ENCODE measurements around the gene BBS7. TPM values are rescaled to one million over a fixed set of nuclear protein-coding genes. Genes with fewer than 3 reads are reported as not detected.

BBS7 gene
- total RNA-seq, result 10 to 100 TPM; 13.6 to 14.0 TPM

DNA sequence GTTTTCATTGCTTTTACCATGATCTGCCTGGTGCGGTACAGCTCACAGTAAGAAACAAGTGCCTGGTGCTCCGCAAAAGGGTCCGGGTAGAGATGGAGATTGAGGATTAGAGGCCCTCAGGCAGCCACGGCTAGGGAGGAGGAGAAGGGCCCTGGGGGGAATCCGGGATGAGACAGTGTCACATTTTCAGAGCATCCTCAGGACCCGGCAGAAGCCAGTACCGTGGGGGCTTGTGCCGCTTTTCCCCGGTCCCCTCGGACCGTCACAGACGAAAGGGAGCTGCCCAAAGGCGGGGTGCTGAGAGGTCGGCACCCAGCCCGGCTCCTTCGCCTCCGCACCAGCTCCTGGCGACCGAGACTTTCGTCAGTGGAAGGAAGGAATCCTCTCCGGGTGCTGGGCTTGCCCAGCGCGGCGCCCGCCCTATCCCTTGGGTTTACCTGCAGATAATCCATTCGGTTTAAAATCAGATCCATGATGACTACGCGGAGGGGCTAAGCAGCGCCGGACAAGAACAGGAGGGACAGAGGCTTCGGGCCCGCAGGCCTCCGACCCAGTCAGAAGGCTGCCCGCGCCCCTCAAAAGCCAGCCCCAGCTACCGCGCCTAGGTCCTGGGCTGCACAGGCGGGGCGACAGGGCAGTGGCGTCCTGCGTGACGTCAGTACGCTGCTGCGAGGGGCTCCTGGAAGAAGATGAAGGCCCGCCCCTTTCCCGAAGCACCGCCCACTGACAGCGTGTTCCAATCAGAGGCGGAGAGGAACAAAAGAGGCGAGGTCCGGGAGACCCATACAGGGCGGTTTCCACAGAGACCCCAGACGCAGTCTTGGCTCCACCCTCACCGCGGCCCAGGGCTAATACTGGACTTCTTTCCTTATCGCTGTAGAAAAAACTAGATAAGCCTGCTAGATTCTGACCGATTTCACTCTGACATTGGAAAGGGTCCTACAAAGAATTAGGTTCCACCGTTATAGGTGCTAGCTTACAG, at the start of gene BBS7:
TSS of gene BBS7 (minus strand) at position 634 of the 982 bp plus-strand sequence. CDS start at position 473, 161 bp downstream.
- Mint-ChIP-seq H3K4me3 (peak within 1 kb of the TSS; percentile 86 to 98), H3K9me3 (peaks cover 0 to 2% of the 10 kb centered on the region in 2 donors), H3K27ac (peak within 1 kb of the TSS; percentile 74), H3K27me3 (ENCODE audit: low read depth) (peaks cover 15% of the 10 kb centered on the region), H3K36me3 (ENCODE audit: insufficient read depth in 2 of 2) (peaks cover 4 to 18% of the 10 kb centered on the region in 2 donors), H3K4me1 (ENCODE audit: low read depth) (peaks cover 25% of the 10 kb centered on the region)
- DNase-seq, result peak; percentile 96 to 98
- peak; percentile 98 to 99 for ATAC-seq (replicated peaks in 1 of 2)

GRCh38 chr4:121913667-121914066, 43.4 kb upstream of the BBS7 start:
- Mint-ChIP-seq H3K4me3 (no peak overlapping the region), H3K4me1 (ENCODE audit: low read depth) (peaks cover 5% of the 10 kb centered on the region), H3K27ac (peak overlapping the region; percentile 55), H3K27me3 (ENCODE audit: low read depth) (peaks cover 9% of the 10 kb centered on the region), H3K9me3 (no peaks in the 10 kb centered on the region), H3K36me3 (ENCODE audit: insufficient read depth in 2 of 2) (no peaks in the 10 kb centered on the region)
- DNase-seq (peak in 1 of 2 donors; percentile 3), ATAC-seq (replicated peaks in 1 of 2) (peak; percentile 66 to 87)

DNA sequence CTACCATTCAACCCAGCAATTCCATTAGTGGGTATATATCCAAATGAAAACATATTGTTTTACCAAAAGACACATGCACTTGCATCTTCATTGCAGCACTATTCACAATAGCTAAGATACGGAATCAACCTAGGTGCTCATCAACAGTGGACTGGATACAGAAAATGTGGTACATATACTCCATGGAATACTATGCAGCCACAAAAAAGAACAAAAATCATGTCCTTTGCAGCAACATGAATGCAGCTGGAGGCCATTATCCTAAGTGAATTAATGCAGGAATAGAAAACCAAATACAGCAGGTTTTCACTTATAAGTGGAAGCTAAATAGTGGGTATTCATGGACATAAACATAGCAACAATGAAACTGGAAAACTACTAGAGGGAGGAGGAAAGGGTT, 38.1 kb upstream of the BBS7 start:
- Mint-ChIP-seq H3K4me1 (ENCODE audit: low read depth) (no peaks in the 10 kb centered on the region), H3K4me3 (no peak overlapping the region), H3K27me3 (ENCODE audit: low read depth) (peaks cover 12% of the 10 kb centered on the region), H3K27ac (no peak overlapping the region), H3K9me3 (peaks cover 0 to 2% of the 10 kb centered on the region in 2 donors), H3K36me3 (ENCODE audit: insufficient read depth in 2 of 2) (no peaks in the 10 kb centered on the region)
- DNase-seq, result no peak
- no peak for ATAC-seq (replicated peaks in 1 of 2)

DNA sequence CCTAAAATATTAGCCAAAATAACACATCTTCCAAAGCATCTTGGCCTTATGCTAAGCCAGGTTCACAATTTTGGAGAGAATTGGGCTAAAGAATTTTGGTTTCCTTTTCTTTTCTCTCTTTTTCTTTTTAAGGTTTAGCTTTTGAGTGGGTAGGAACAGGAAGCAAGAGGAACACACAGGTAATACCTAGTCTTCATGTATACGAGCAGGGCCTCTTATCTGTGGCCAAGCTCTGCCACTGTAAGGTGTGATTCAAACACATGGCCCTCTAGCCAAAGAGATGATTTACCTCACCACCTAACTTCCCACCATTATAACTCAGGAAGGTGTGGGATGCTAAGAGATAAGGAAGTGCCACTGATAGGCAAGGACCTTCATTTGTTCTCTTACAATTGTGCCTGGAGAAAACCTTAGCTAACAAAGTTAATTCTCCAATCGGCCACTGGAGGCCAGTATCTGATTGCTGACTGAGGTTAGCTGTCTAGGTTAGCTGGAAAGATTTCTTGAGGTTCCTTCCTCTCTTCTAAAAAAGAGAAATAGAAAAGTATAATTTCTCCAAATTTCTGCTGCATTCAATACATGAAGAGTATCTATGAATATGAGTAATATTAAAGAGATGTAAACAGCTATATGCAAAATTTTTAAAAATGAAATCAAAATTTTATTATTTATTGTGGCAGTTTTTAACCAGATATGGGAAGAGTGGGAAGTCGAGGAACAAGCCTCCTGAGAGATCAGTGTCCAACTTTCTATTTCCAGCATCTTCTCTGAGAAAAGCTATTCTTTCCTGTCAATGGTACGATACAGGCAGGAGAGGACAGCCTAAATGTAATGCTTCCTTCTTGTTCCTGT, 30.1 kb upstream of the BBS7 start:
- no peaks in the 10 kb centered on the region for H3K4me1 Mint-ChIP-seq (ENCODE audit: low read depth)
- H3K4me3 Mint-ChIP-seq, result no peak overlapping the region
- DNase-seq (peak; percentile 52 to 58), ATAC-seq (replicated peaks in 1 of 2) (peak; percentile 77 to 84)
- no peaks in the 10 kb centered on the region for H3K36me3 Mint-ChIP-seq (ENCODE audit: insufficient read depth in 2 of 2)
- no peak overlapping the region for H3K27ac Mint-ChIP-seq
- H3K9me3 Mint-ChIP-seq, result no peaks in the 10 kb centered on the region
- peaks cover 7% of the 10 kb centered on the region for H3K27me3 Mint-ChIP-seq (ENCODE audit: low read depth)

GRCh38 chr4:121898150-121898549, 27.9 kb upstream of the BBS7 start:
- Mint-ChIP-seq H3K4me3 (peak overlapping the region in 1 of 2 donors; percentile 47), H3K4me1 (ENCODE audit: low read depth) (no peaks in the 10 kb centered on the region), H3K36me3 (ENCODE audit: insufficient read depth in 2 of 2) (no peaks in the 10 kb centered on the region), H3K27me3 (ENCODE audit: low read depth) (peaks cover 2% of the 10 kb centered on the region), H3K9me3 (no peaks in the 10 kb centered on the region), H3K27ac (no peak overlapping the region)
- ATAC-seq (replicated peaks in 1 of 2) (peak in 1 of 2 donors; percentile 39), DNase-seq (peak in 1 of 2 donors; percentile 4)

- no peak overlapping the region for H3K27ac Mint-ChIP-seq
- no peaks in the 10 kb centered on the region for H3K36me3 Mint-ChIP-seq (ENCODE audit: insufficient read depth in 2 of 2)
- H3K9me3 Mint-ChIP-seq, result peaks cover 0 to 1% of the 10 kb centered on the region in 2 donors
- peaks cover 31% of the 10 kb centered on the region for H3K27me3 Mint-ChIP-seq (ENCODE audit: low read depth)
- DNase-seq, result no peak
- H3K4me3 Mint-ChIP-seq, result no peak overlapping the region
- ATAC-seq (replicated peaks in 1 of 2), result no peak
- H3K4me1 Mint-ChIP-seq (ENCODE audit: low read depth), result no peaks in the 10 kb centered on the region
Observed at GRCh38 chr4:121888134-121888533, 17.9 kb upstream of the BBS7 start.

GRCh38 chr4:121885115-121885514, 14.8 kb upstream of the BBS7 start:
- Mint-ChIP-seq H3K9me3 (peaks cover 0 to 1% of the 10 kb centered on the region in 2 donors), H3K4me3 (no peak overlapping the region), H3K4me1 (ENCODE audit: low read depth) (no peaks in the 10 kb centered on the region), H3K27me3 (ENCODE audit: low read depth) (peaks cover 47% of the 10 kb centered on the region), H3K27ac (no peak overlapping the region), H3K36me3 (ENCODE audit: insufficient read depth in 2 of 2) (no peaks in the 10 kb centered on the region)
- DNase-seq (no peak), ATAC-seq (replicated peaks in 1 of 2) (no peak)

- Mint-ChIP-seq H3K4me1 (ENCODE audit: low read depth) (no peaks in the 10 kb centered on the region), H3K9me3 (no peaks in the 10 kb centered on the region), H3K27ac (no peak overlapping the region), H3K27me3 (ENCODE audit: low read depth) (peaks cover 40% of the 10 kb centered on the region), H3K36me3 (ENCODE audit: insufficient read depth in 2 of 2) (no peaks in the 10 kb centered on the region), H3K4me3 (no peak overlapping the region)
- DNase-seq, result no peak
- no peak for ATAC-seq (replicated peaks in 1 of 2)
Observed at GRCh38 chr4:121881158-121881557, 10.9 kb upstream of the BBS7 start.

DNA sequence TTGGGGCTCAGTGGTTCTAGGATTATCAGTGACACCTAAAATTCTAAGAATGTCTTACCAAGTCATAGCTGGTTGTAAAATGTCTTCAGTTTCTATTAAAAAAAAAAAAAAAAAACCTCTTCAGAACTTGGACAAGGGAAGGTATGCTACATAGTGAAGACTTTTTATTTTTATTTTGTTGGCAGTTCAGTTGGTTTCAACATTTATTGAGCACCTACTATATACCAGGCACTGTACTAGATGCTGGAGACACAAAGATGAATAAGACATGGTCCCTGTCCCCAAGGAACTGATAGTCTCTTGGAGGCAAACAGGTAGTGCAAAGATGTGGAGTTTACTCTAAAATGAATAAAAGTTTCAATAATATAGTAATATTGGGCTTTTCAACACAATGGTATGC, 8.9 kb upstream of the BBS7 start:
- Mint-ChIP-seq H3K27ac (no peak overlapping the region), H3K4me1 (ENCODE audit: low read depth) (no peaks in the 10 kb centered on the region), H3K36me3 (ENCODE audit: insufficient read depth in 2 of 2) (no peaks in the 10 kb centered on the region), H3K27me3 (ENCODE audit: low read depth) (peaks cover 42% of the 10 kb centered on the region), H3K4me3 (no peak overlapping the region), H3K9me3 (no peaks in the 10 kb centered on the region)
- ATAC-seq (replicated peaks in 1 of 2) (no peak), DNase-seq (no peak)

- ATAC-seq (replicated peaks in 1 of 2) (no peak), DNase-seq (no peak)
- Mint-ChIP-seq H3K27ac (no peak overlapping the region), H3K9me3 (no peaks in the 10 kb centered on the region), H3K36me3 (ENCODE audit: insufficient read depth in 2 of 2) (no peaks in the 10 kb centered on the region), H3K27me3 (ENCODE audit: low read depth) (peaks cover 37% of the 10 kb centered on the region), H3K4me3 (no peak overlapping the region), H3K4me1 (ENCODE audit: low read depth) (peaks cover 7% of the 10 kb centered on the region)
Observed at GRCh38 chr4:121877041-121877773, 6.9 kb upstream of the BBS7 start.

- no peak overlapping the region for H3K4me3 Mint-ChIP-seq
- ATAC-seq (replicated peaks in 1 of 2), result no peak
Observed at GRCh38 chr4:121876070-121876469, 5.8 kb upstream of the BBS7 start.

GRCh38 chr4:121875652-121876051, 5.4 kb upstream of the BBS7 start:
- H3K27me3 Mint-ChIP-seq (ENCODE audit: low read depth), result peaks cover 30% of the 10 kb centered on the region
- ATAC-seq (replicated peaks in 1 of 2), result no peak

More at GRCh38 chr4:121876070-121876469, 5.8 kb upstream of the BBS7 start:
- peaks cover 32% of the 10 kb centered on the region for H3K27me3 Mint-ChIP-seq (ENCODE audit: low read depth)
- no peaks in the 10 kb centered on the region for H3K36me3 Mint-ChIP-seq (ENCODE audit: insufficient read depth in 2 of 2)
- peaks cover 8% of the 10 kb centered on the region for H3K4me1 Mint-ChIP-seq (ENCODE audit: low read depth)
- no peak for DNase-seq
- no peaks in the 10 kb centered on the region for H3K9me3 Mint-ChIP-seq
- no peak overlapping the region for H3K27ac Mint-ChIP-seq

More at GRCh38 chr4:121875652-121876051, 5.4 kb upstream of the BBS7 start:
- Mint-ChIP-seq H3K9me3 (no peaks in the 10 kb centered on the region), H3K4me1 (ENCODE audit: low read depth) (peaks cover 12% of the 10 kb centered on the region), H3K4me3 (no peak overlapping the region), H3K27ac (no peak overlapping the region), H3K36me3 (ENCODE audit: insufficient read depth in 2 of 2) (no peaks in the 10 kb centered on the region)
- no peak for DNase-seq

Data from activated T-cell treated with anti-CD3 and anti-CD28 coated beads, Interleukin-2, amount 50 U/mL, for 72 hours (primary cell).